Dedifferentiated amniotic fluid mesenchymal stem cell (primary cell): ENCODE data around the gene HPS5.
A peak's percentile ranks its signal among the peaks of the same experiment; 100 is the strongest.
"Not testable (repeated sequence)": the region's sequence is repeated elsewhere in the genome, so short reads cannot be mapped to it uniquely, and the experiment has no call there.

ENCODE experiments used
- DNase-seq: peaks from one replicate; pipeline ENCODE4 v3.0.0-alpha.2; 2016; ENCODE audit errors: extremely low spot score

The HPS5 gene

GRCh38 chr11:18321969-18322711 lies at the start of gene HPS5, which contains the start of gene GTF2H1:
Gene HPS5 (minus strand): TSS chr11:18322140. CDS start chr11:18317858, 4,282 bp downstream.
Gene GTF2H1 (plus strand): TSS chr11:18322567. CDS start chr11:18333075, 10,508 bp downstream.
- peak; percentile 98 for DNase-seq

- DNase-seq, result no peak
Observed at GRCh38 chr11:18371279-18371678, 49.3 kb upstream of the HPS5 start.

GRCh38 chr11:18369398-18369797 lies 47.5 kb upstream of the HPS5 start:
- DNase-seq, result no peak

GRCh38 chr11:18368221-18368620 lies 46.3 kb upstream of the HPS5 start:
- DNase-seq, result no peak

- no peak for DNase-seq
Observed at GRCh38 chr11:18367431-18367830, 45.5 kb upstream of the HPS5 start.

GRCh38 chr11:18366286-18366685 lies 44.3 kb upstream of the HPS5 start:
- no peak for DNase-seq

- DNase-seq, result no peak
Observed at GRCh38 chr11:18365741-18366140, 43.8 kb upstream of the HPS5 start.

- no peak for DNase-seq
Observed at GRCh38 chr11:18364495-18365073, 42.6 kb upstream of the HPS5 start.

- DNase-seq, result no peak
Observed at GRCh38 chr11:18361154-18361553, 39.2 kb upstream of the HPS5 start.

- no peak for DNase-seq
Observed at GRCh38 chr11:18358646-18359045, 36.7 kb upstream of the HPS5 start.

GRCh38 chr11:18352581-18352980 lies 30.6 kb upstream of the HPS5 start:
- DNase-seq, result peak; percentile 18

GRCh38 chr11:18347471-18348125 lies 25.7 kb upstream of the HPS5 start:
- peak; percentile 85 for DNase-seq

GRCh38 chr11:18332891-18333290 lies 11.0 kb upstream of the HPS5 start:
- DNase-seq, result no peak

- DNase-seq, result no peak
Observed at GRCh38 chr11:18332302-18332701, 10.4 kb upstream of the HPS5 start.

- DNase-seq, result no peak
Observed at GRCh38 chr11:18330921-18331320, 9.0 kb upstream of the HPS5 start.

- DNase-seq, result no peak
Observed at GRCh38 chr11:18329196-18329870, 7.4 kb upstream of the HPS5 start.

GRCh38 chr11:18324381-18324780 lies 2.4 kb upstream of the HPS5 start:
- DNase-seq, result no peak

GRCh38 chr11:18323881-18324280 lies 1.9 kb upstream of the HPS5 start:
- not testable (repeated sequence) for DNase-seq

GRCh38 chr11:18322818-18323570 lies 1.1 kb upstream of the HPS5 start:
- DNase-seq, result no peak

- no peak for DNase-seq
Observed at GRCh38 chr11:18321578-18321968, 367 bp downstream of the HPS5 start.

GRCh38 chr11:18320617-18321016 lies 1.3 kb downstream of the HPS5 start:
- no peak for DNase-seq

GRCh38 chr11:18319914-18320313 lies 2.0 kb downstream of the HPS5 start:
- no peak for DNase-seq
